ENCODE measurements around the gene PTBP1.

PTBP1 gene

DNA sequence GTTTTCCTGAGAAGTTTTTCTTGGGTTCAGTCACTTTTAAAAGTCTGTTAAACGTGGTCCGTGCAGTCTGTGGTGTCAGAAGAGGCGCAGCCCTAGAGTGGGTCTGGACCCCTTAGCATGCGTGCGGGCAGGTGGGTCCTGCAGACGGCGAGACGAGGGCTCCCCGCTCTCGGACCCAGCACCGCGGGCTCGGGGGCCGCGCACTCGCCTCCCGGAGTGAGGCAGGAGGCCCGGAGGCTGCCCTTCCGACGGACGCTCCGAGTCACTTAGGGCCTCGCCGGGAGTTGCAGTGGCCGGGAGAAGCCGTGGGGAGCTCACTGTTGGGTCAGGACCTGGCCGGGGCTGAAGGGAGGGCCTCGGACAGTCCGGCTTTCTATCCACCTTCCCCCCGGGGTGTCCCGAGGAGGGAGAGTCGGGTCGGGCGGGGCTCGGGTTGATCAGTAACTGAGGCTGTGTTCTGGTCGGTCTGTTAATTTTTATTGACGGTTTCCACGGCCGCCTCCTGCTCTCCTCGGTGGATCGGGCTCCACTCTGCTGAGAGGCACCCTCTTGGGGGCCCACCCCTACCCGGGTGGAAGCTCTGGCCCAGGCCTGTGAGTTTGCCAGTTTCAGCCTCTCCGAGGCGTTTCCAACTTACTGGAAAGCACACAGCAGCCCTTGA lies 1.3 kb downstream of the PTBP1 start:
- peak; percentile 29 for DNase-seq

DNA sequence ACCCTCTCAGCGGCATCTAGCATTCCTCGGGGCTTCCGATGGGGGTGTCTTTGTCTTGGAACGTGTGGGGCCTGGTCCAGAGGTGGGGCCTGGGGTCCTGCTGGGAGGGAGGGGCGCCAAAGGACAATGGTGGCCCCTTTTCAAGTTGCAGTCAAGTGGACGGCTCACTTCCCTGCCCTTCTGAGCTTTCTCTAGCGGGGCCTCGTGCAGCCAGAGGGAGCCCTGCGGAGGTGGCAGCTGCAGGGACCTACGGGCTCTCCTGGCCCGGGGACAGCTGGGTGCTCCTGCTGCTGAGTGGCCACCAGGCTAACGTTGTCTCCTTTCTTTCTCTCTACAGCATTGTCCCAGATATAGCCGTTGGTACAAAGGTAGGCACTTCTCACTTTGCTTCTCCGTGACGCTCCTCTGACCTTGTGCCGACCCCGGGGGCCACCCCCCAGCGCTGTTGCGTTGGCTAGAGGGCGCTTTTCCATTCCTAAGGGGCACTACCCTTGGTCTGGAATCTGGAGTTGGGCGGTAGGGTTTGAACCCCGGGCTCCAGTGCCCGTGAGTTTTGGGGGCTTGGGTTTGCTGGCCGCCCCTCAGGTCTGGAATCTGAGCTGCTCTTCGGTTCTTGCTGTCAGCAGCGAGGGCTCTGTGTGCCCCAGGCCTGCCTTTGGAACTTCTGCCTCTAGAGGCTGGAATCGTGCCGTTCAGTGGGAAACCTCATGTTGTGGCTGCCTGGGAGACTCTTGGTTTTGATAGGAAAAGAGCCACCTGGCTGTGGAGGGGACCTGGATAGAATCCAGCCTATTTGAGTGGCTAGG lies 2.0 kb downstream of the PTBP1 start:
- DNase-seq = no peak

DNA sequence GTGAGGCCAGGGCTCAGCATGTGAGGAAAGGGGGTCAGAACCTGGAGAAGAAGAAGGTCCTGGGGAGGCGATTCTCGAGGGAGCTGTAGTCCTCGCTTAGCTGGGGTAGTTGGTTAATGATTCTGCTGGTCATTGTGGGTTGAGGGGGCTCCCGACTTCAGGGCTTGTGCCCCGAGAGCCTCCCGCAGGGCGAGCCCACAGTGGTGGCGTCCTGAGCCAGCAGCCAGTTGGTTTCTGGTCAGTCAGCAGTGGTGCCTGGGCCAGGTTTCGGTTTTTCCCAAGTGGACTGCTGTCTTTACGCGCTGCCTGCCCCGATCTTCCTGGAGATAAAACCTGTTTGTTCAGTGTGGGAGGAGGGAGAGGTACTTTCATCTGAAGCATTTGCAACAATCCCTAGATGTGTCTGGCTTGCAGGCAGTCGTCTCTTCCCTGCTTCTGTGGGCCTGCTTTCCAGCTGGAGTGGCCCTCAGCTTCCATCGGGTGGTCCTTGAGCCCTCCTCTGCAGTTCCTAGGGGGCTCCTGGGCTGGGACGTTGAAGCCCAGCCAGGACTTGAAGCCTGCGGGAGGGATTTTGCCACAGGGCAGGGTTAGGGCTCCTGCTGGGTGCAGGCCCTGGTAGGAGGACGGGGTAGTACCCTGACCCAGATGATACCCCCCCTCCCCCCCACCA lies 3.2 kb downstream of the PTBP1 start:
- DNase-seq = peak; percentile 45

DNA sequence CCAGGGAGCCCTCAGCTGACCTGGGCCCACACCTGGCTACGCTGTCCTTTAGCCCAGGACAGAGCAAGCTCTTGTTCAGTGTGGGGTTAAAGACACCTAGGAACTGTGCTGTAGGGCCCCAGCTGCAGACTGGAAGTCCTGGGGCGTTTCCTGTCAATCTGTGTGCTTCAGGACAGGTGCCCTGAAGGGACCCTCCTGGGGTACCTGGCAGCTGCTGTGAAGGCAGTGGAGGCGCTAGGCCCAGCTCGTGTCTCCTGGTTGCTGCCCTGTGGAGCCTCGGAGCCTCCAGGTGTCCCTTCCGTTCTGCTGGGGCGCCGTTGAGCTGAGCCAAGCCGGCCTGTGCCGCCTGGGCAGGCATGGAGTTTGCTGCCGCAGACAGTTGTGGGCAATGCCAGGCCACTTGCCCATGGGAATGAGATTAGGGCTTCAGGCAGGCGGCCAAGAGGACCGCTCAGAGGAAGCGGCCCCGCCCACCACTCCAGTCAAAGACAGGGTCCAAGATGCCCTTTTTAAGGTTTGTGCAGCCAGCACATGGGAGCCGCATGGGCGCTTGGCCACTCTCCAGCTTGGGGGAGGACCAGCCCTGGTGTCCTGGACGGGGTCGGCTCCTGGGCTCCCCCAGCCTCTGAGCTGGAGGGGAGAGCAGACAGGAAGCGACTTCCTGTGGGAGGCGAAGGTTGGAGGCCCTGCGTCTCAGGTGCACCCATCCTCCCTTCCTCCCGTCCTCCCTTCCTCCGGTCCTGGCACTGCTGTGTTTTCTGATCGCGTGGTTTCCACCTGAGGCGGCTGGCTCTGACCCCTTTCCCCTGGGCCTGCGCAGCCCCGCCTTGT lies 4.0 kb downstream of the PTBP1 start:
- peak; percentile 48 for DNase-seq

DNA sequence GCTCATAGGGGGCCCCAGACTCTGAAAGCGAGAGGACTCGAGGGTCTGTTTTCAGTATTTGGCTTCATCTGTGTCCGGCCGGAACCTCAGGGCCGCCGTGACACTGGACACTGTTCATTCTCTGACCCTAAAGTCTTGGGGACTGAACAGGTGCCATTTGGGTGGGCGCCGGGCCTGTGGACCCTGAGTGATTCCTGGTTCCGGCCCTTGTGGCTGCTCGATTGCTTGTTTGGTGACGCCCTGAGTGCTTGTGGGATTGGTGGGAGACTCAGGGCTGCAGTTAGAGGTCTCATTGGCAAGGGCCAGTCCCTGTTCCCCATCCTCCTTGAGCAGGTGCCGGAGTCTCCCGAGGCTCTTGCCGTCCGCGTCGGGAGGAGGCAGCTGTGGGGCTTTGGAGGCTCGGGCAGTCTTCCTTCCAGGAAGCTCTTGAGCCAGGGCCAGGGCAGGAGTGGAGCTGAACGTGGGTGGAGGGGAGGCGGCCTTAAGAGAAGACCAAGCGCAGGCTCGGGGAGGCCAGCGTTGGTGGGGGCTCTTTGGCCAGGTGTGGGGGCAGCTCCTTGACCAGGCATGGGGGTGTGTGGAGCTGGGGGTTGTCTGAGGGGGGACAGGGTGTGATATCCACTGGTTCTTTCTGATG lies 4.7 kb downstream of the PTBP1 start:
- no peak for DNase-seq

DNA sequence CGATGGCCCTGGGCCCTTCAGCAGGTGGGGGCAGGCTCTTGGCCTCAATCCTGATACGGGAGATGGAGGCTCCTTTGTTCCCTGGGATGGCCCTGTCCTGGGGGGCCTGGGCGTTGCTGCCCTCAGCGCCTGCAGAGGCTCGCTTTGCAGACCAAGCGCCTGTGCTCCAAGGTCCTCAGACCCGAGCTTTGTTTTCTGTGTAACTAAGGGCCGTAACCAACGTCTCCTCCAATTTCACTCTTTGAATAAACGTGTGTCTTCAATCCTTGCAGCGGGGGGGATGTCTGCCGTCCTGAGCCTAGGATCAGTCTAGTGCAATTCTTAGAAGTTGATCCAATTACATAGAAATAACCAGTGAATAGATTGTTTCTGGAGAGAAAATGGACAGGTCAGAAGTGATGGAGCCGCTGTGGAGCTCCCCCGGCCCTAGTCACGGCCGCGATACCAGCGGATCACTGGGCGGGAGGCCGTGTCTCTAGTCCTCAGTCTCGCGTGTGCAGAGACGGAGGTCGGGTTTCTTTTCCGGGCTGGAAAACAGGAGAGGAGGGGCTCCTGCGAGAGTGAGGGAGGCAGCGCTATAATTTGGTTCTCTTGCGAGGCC lies 5.3 kb downstream of the PTBP1 start:
- DNase-seq = no peak

DNA sequence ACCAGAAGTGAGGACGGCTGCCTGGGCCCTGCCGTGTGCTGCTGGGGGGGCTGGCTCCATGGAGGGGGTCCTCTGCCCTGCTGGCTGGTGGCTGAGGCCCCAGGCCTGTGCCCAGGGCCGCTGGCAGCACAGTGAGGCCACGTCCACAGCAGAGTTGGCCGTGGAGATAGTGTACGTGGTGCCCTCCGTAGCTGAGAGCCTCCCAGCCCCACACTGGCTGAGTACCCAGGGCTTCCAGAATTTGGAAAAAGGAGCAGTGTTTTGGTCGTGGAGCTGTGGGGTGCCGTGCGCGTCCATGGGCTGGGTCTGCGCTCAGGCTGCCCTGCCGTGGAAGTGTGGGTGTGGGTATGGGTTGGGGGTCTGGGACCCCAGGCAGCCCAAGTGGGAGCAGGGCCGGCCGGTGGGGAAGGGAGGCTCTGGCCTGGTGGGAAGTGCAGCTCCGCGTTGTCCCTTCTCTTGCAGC lies 5.9 kb downstream of the PTBP1 start:
- no peak for DNase-seq

DNA sequence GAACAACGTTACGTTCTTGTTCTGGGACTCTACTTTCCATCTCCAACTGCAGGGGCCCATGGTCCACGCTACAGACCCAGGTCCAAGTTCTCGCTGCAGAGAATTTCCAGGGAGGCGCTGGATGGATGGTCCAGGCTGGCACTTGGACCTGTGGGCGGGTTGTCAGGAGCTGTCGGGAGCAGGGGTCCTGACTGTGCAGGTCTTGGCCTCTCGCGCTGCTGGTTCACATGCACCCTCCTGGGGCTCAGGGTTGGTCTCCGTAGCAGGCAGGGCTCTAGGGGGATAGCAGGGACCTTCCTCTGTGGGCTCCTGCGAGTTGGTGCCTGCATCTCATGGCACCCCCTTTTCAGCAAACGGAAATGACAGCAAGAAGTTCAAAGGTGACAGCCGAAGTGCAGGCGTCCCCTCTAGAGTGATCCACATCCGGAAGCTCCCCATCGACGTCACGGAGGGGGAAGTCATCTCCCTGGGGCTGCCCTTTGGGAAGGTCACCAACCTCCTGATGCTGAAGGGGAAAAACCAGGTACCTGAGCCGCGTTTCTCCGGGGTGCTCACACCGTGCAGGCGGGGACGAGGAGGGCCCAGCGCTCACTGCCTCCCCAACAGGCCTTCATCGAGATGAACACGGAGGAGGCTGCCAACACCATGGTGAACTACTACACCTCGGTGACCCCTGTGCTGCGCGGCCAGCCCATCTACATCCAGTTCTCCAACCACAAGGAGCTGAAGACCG lies 6.6 kb downstream of the PTBP1 start:
- no peak for DNase-seq

DNA sequence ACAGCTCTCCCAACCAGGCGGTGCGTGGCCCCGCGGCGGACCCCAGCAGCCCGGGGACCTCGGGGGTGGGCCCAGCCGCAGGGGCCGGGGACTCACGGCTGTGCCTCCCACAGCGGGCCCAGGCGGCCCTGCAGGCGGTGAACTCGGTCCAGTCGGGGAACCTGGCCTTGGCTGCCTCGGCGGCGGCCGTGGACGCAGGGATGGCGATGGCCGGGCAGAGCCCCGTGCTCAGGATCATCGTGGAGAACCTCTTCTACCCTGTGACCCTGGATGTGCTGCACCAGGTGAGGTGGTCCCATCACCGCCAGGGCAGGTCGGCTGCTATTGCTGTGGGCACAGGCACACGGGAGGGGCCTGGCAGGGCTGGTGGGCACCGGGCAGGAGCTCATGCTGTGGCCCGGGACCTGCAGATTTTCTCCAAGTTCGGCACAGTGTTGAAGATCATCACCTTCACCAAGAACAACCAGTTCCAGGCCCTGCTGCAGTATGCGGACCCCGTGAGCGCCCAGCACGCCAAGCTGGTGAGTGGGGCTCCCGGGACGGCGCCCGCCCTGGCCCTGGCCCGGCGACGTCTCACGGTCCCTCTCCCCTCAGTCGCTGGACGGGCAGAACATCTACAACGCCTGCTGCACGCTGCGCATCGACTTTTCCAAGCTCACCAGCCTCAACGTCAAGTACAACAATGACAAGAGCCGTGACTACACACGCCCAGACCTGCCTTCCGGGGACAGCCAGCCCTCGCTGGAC lies 7.3 kb downstream of the PTBP1 start:
- DNase-seq = no peak

DNA sequence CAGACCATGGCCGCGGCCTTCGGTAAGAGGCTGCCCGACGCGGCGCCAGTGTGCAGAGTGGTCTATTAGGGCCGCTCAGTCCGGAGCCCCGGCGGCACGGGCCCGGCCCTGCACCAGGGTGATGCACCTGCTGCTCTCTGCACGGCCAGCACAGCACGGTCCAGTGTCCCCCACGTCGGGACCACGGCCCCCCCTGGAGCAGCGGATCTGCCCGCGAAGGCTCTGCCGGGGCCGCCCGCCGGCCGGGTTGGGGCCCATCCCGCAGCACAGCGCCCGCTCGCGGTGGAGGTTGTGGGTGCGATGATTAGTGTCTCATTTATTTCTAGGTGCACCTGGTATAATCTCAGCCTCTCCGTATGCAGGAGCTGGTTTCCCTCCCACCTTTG lies 7.9 kb downstream of the PTBP1 start:
- no peak for DNase-seq

DNA sequence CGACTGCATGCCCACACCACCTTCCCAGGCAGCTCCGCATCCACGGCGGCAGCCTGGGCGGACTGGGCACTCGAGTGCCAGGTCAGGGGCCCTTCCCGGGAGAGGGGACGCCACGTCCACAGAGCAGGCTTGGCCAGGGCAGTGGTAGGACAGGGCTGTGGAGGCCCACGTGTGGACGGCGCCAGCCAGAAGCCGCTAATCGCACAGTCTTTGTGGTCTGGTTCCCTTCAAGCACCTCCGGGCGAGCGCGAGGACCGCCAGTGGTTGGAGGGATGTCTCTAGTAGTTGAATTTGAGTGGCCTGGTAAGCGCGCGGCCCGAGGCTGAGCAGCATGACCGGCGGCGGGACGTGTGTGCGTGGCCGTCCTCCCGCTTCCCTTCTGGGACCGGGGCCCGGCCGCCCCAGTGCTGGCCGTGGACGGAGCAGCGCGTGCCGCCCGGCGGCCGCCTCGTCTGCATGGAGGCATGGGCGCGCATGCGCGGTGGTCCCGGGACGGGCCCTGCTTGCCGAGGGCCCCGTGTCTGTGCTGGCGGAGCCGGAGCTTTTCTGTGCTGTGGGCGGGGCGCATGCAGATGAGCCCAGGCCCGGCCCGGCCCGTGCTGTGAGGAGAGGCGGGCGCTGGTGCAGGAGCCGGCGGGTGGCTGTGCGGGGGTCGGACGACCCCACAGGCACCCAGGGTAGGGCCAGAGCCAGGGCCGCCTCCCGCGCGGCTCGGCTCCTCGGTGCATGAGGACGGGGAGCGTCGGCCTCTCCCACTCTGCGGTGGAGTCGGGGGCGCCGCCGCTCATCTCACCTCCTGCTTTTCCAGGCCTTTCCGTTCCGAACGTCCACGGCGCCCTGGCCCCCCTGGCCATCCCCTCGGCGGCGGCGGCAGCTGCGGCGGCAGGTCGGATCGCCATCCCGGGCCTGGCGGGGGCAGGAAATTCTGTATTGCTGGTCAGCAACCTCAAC lies 8.6 kb downstream of the PTBP1 start:
- DNase-seq = no peak

DNA sequence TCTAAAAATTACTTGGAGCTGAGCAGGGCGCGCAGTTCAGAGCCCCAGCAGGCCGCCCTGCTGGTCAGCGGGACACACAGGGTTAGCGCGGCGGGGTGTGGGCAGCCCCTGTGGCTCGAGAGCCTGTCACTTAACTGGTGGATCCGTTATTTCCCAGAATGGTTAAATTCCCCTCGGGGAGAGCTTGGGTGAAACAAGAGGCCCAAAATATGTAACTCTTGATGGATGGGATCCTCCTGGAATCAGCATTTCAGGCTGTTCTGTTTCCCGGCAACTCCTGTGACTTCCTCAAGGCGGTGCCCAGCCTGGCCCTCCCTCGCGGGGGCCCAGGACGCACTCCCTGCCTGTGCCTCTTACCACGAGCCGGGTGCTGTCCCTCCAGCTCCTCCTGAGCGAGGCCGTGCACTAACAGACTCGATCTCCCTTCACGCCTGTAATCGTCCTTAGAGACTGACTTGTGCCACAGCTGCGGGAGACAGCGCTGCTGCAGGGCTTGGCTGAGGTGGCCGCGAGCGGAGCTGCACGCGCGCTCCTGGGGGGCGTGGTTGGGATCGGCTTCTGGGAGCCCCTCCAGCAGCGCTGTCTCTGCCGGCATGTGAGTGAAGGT lies 9.7 kb downstream of the PTBP1 start:
- no peak for DNase-seq

DNA sequence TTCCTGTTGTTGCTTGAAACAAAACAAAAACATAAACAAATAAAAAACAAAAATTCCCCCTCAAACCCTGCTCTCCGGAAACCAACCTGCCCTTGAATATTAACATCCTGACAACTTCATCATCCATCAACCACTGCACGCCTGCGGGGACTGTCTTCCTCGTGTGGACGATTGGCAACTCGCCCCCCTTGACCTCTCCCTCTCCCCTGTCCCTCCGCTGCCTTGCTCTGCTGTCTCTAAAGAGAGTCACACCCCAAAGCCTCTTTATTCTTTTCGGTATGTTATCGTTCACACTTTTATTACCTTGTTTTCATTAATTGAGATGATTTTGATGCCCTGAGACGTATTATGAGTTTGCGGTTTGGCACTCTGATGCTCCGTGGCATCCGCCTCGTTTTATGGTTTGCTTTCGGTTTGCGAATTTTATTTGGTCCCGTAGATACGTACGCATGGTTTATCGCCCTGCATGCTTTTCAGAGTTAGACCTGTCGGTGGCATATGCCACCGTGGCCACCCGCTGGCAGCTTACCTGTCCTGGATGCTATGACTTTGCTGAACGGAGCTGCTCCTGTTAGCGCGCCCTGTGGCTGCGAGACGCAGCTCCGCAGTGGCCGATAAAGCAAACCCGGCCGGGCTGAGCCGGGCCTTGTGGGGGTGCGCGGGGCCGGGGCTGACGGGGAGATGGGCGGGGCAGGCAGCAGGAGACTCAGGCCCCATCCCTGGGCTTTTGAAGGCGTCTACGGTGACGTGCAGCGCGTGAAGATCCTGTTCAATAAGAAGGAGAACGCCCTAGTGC lies 10.6 kb downstream of the PTBP1 start:
- no peak for DNase-seq

DNA sequence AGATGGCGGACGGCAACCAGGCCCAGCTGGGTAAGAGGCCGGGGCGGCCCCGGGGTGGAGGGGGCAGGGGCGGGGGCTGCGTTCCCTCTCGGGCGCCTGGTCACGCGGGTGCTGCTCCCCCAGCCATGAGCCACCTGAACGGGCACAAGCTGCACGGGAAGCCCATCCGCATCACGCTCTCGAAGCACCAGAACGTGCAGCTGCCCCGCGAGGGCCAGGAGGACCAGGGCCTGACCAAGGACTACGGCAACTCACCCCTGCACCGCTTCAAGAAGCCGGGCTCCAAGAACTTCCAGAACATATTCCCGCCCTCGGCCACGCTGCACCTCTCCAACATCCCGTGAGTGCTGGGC lies 11.1 kb downstream of the PTBP1 start:
- DNase-seq = no peak

DNA sequence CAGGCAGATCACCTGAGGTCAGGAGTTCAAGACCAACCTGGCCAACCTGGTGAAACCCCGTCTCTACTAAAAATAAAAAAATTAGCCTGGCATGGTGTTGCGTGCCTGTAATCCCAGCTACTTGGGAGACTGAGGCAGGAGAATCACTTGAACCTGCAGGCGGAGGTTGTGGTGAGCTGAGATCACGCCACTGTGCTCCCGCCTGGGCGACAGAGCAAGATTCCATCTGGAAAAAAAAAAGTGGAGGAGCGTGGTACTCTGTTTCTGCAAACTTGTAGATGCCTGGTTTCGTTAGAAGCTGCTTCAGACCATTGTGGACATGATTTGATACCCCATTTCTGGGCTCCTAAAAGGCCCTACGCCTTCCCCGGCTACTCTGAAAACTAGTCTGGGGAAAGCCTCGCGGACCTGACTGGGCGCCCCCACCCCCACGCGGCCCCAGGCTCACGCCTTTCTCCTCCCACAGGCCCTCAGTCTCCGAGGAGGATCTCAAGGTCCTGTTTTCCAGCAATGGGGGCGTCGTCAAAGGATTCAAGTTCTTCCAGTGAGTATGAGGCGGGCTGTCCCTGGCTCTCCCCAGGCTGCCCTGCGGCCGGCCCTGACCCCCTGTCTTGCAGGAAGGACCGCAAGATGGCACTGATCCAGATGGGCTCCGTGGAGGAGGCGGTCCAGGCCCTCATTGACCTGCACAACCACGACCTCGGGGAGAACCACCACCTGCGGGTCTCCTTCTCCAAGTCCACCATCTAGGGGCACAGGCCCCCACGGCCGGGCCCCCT lies 13.0 kb downstream of the PTBP1 start:
- DNase-seq = no peak

DNA sequence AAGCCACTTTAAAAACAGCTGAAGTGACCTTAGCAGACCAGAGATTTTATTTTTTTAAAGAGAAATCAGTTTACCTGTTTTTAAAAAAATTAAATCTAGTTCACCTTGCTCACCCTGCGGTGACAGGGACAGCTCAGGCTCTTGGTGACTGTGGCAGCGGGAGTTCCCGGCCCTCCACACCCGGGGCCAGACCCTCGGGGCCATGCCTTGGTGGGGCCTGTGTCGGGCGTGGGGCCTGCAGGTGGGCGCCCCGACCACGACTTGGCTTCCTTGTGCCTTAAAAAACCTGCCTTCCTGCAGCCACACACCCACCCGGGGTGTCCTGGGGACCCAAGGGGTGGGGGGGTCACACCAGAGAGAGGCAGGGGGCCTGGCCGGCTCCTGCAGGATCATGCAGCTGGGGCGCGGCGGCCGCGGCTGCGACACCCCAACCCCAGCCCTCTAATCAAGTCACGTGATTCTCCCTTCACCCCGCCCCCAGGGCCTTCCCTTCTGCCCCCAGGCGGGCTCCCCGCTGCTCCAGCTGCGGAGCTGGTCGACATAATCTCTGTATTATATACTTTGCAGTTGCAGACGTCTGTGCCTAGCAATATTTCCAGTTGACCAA lies 13.7 kb downstream of the PTBP1 start:
- DNase-seq = no peak

DNA sequence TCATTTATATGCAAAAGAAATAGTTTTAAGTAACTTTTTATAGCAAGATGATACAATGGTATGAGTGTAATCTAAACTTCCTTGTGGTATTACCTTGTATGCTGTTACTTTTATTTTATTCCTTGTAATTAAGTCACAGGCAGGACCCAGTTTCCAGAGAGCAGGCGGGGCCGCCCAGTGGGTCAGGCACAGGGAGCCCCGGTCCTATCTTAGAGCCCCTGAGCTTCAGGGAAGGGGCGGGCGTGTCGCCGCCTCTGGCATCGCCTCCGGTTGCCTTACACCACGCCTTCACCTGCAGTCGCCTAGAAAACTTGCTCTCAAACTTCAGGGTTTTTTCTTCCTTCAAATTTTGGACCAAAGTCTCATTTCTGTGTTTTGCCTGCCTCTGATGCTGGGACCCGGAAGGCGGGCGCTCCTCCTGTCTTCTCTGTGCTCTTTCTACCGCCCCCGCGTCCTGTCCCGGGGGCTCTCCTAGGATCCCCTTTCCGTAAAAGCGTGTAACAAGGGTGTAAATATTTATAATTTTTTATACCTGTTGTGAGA lies 14.3 kb downstream of the PTBP1 start:
- no peak for DNase-seq
